ENCODE data around the gene LTBP1.

LTBP1 gene

GRCh38 chr2:33433279-33434235 lies 486.8 kb downstream of the LTBP1 start:
- Histone ChIP-seq H3K36me3 (ENCODE audit: control insufficient read depth, insufficient read depth, low read length) (no peaks in the 10 kb centered on the region), H3K27me3 (replicated peaks; ENCODE audit: control insufficient read depth, insufficient read depth, low read length) (no peaks in the 10 kb centered on the region), H3K4me3 (replicated peaks; ENCODE audit: low read depth, low read length) (no peak overlapping the region)
- no peak for DNase-seq (ENCODE audit: extremely low read depth, insufficient read length)
- TF ChIP-seq, protein P1, sequence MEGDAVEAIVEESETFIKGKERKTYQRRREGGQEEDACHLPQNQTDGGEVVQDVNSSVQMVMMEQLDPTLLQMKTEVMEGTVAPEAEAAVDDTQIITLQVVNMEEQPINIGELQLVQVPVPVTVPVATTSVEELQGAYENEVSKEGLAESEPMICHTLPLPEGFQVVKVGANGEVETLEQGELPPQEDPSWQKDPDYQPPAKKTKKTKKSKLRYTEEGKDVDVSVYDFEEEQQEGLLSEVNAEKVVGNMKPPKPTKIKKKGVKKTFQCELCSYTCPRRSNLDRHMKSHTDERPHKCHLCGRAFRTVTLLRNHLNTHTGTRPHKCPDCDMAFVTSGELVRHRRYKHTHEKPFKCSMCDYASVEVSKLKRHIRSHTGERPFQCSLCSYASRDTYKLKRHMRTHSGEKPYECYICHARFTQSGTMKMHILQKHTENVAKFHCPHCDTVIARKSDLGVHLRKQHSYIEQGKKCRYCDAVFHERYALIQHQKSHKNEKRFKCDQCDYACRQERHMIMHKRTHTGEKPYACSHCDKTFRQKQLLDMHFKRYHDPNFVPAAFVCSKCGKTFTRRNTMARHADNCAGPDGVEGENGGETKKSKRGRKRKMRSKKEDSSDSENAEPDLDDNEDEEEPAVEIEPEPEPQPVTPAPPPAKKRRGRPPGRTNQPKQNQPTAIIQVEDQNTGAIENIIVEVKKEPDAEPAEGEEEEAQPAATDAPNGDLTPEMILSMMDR (IDR thresholded peaks at IDR 0.05; ENCODE audit: insufficient read depth, low read length, poor library complexity, severe bottlenecking) = no peak

DNA sequence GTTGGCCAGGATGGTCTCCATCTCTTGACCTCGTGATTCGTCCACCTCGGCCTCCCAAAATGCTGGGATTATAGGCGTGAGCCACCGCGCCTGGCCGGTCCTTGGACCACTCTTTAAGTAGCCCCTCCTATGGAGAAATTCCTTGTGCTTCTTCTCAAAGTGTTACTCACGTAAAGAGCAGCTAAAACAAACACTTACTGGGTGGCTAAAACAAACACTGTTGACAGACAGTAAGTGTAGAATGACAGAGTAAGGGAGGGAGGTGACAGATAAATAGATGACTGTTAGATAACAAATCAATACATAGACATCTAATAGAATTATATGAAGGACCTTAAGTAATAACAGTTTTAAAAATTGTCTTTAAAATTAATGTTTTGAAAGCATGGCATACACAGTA lies 488.8 kb downstream of the LTBP1 start:
- TF ChIP-seq, protein P1 (IDR thresholded peaks at IDR 0.05; ENCODE audit: insufficient read depth, low read length, poor library complexity, severe bottlenecking) = no peak
- Histone ChIP-seq H3K36me3 (ENCODE audit: control insufficient read depth, insufficient read depth, low read length) (no peaks in the 10 kb centered on the region), H3K27me3 (replicated peaks; ENCODE audit: control insufficient read depth, insufficient read depth, low read length) (no peaks in the 10 kb centered on the region), H3K4me3 (replicated peaks; ENCODE audit: low read depth, low read length) (no peak overlapping the region)
- DNase-seq (ENCODE audit: extremely low read depth, insufficient read length) = no peak

DNA sequence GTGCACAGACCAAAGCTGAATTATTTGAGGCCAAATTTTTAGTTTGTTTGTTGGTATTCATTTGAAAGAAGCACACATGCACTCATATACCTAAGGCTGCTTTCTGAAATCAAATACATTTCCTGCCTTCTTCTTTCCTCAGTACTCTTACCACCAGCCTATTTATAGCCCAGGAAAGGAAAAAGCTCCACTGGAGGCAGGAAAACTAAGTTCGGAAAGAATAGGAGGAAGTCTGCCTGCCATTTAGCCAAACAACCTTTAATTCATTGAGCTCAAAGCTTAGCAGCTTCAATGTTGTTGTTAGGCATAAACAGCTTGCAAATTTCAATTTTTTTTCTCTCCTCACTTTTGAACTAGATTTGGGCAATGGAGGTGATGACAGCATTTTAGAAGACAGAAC lies 489.3 kb downstream of the LTBP1 start:
- Histone ChIP-seq H3K36me3 (ENCODE audit: control insufficient read depth, insufficient read depth, low read length) (no peaks in the 10 kb centered on the region), H3K27me3 (replicated peaks; ENCODE audit: control insufficient read depth, insufficient read depth, low read length) (no peaks in the 10 kb centered on the region), H3K4me3 (replicated peaks; ENCODE audit: low read depth, low read length) (no peak overlapping the region)
- TF ChIP-seq, protein P1 (IDR thresholded peaks at IDR 0.05; ENCODE audit: insufficient read depth, low read length, poor library complexity, severe bottlenecking) = no peak
- no peak for DNase-seq (ENCODE audit: extremely low read depth, insufficient read length)

DNA sequence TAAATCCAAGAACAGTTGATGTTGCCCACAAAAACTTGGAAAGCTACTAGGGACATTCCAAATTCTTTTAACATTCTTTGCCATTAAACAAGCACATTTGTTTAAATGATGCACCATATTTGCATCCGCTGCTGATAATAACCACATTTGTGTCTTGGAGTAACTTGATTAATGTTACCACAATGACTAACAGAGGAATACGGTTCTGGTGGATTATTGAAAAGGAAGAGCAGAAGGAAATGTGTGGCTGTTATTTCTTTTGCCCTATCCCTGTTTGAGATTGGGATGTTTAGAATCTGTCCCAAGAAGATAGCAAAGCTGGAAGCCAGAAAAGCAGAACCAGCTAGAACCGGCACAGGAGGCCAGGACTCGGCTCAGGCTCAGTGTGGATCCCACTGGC lies 490.5 kb downstream of the LTBP1 start:
- Histone ChIP-seq H3K27me3 (replicated peaks; ENCODE audit: control insufficient read depth, insufficient read depth, low read length) (no peaks in the 10 kb centered on the region), H3K36me3 (ENCODE audit: control insufficient read depth, insufficient read depth, low read length) (no peaks in the 10 kb centered on the region), H3K4me3 (replicated peaks; ENCODE audit: low read depth, low read length) (no peak overlapping the region)
- TF ChIP-seq, protein P1 (IDR thresholded peaks at IDR 0.05; ENCODE audit: insufficient read depth, low read length, poor library complexity, severe bottlenecking) = no peak
- DNase-seq (ENCODE audit: extremely low read depth, insufficient read length) = no peak

DNA sequence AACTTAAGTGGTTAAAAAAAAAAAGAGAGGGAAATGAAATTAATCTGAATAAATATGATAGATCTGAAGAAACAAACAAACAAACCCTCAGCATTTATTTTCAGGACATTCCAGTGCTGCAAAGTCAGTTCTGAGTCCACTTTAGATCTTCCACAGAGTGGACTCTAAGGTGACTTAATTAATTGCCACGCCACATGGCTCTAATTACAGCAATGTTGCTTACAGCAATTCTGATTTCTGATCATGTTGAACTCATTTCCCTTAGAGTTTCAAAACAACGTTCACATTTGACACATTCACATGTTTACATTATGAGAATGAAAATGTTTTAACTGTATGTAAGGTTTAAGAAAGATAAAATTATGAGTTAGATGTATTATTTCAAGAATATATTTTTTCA lies 491.1 kb downstream of the LTBP1 start:
- Histone ChIP-seq H3K27me3 (replicated peaks; ENCODE audit: control insufficient read depth, insufficient read depth, low read length) (no peaks in the 10 kb centered on the region), H3K36me3 (ENCODE audit: control insufficient read depth, insufficient read depth, low read length) (no peaks in the 10 kb centered on the region)

More for the DNA sequence above, 491.1 kb downstream of the LTBP1 start:
- TF ChIP-seq, protein P1 (IDR thresholded peaks at IDR 0.05; ENCODE audit: insufficient read depth, low read length, poor library complexity, severe bottlenecking) = no peak
- no peak overlapping the region for H3K4me3 ChIP-seq (replicated peaks; ENCODE audit: low read depth, low read length)
- no peak for DNase-seq (ENCODE audit: extremely low read depth, insufficient read length)

All from GM06990 (cell line).